Pancreas (tissue), 10 donors: ENCODE measurements around the gene IST1. TPM values are rescaled to one million over a fixed set of nuclear protein-coding genes. Genes with fewer than 3 reads are reported as not detected.
A peak's percentile ranks its signal among the peaks of the same experiment; 100 is the strongest.

Source experiments
- ATAC-seq, 4 donors: fragments of 200-7000 bp; cut with Tn5 transposase; one replicate each; pipeline versions ENCODE4 v1.8.0 to v1.9.1; 2020; ENCODE audit warnings: mild to moderate bottlenecking in 4 of 4, moderate library complexity in 4 of 4
- DNase-seq, 6 donors: peaks; one replicate each; pipeline ENCODE4 v3.0.0-alpha.2; 2020
- FAIRE-seq: peaks from 2 replicates; lab custom pipeline; 2012; peaks lifted over from hg19 to GRCh38; lab: Jason Lieb, UNC
- H3K27ac ChIP-seq, 4 donors: fragments of 200-600 bp; sonication (generic); 1 replicate in 3 of 4; 2 replicates in 1 of 4; pipeline versions ENCODE4 v1.5.0 to v1.8.0; 2020
- H3K27me3 ChIP-seq, 4 donors: fragments of 200-600 bp; one replicate each; pipeline ENCODE4 v1.8.0; 2021
- H3K36me3 ChIP-seq, 3 donors: fragments of 200-600 bp; sonication (generic) in 1 of 3; one replicate each; pipeline versions ENCODE4 v1.5.0 to v1.8.0; 2020 to 2021
- H3K4me1 ChIP-seq, 3 donors: fragments of 200-600 bp; one replicate each; pipeline ENCODE4 v1.8.0; 2021
- H3K4me3 ChIP-seq, 4 donors: fragments of 200-600 bp; sonication (generic) in 2 of 4; one replicate each; pipeline versions ENCODE4 v1.5.0 to v1.8.0; 2020 to 2021
- H3K9me3 ChIP-seq, 4 donors: fragments of 200-600 bp; one replicate each; pipeline ENCODE4 v1.8.0; 2021
- CTCF ChIP-seq, 4 donors: fragments of 200-600 bp; sonication (generic) in 3 of 4; IDR thresholded peaks; one replicate each; pipeline versions ENCODE4 v1.5.0 to v1.8.0; 2021; ENCODE audit warnings: antibody characterized with exemption in 4 of 4
- WGBS, 2 donors: extraction: QIAGEN DNeasy Blood & Tissue Kit; methylation state at CpG; one replicate each; pipeline ENCODE4 v1.1.7; 2013; 5-methylcytosine and 5-hydroxymethylcytosine counted together
- intact Hi-C, 3 donors: fragments of 100-400 bp; cut with DNase I; formaldehyde crosslinking; loops; one replicate each; pipeline versions ENCODE4 v1.11.1 to v1.14.2; 2022
- polyA plus RNA-seq, 2 donors: library from polyadenylated mRNA; stranded (reverse); fragments of 200-250 nt; gene quantifications; one replicate each; pipeline ENCODE4 v1.2.3, GENCODE V29; 2013
- total RNA-seq, 6 donors: library from RNA; stranded (reverse); fragmentation: NEBNext Ultra II Directional in 4 of 6; extraction: Animal tissue kit (Norgen Biotek cat#: 25700) in 4 of 6; gene quantifications; one replicate each; pipeline versions ENCODE4 v1.2.1 to v1.2.4, GENCODE V29; 2021 to 2023
- donor health status: healthy with polysubstance abuse.
- donor health status: DM: no; HTN: no; CAD: no; lungs with moderate emphysema.
- donor health status: DM: no; HTN: no; CAD: no.
- donor health status: control.
- donor health status: control.
- donor health status: Bipolar disorder and iron deficiency.
- donor health status: DM: yes; HTN: yes; CAD: no.
- donor health status: DM: no; HTN: no; CAD: no.
- donor health status: DM: no; HTN: no; CAD: no.
- donor health status: DM: yes; HTN: yes; CAD: no.

IST1 gene
- total and polyA plus RNA-seq, 8 donors: 56.1 to 121 (median 69.4) TPM

- FAIRE-seq (no peak), ATAC-seq (no peak), DNase-seq (no peak)
- TF ChIP-seq CTCF (IDR thresholded peaks at IDR 0.05): no peak
- intact Hi-C loops: no loop called here
- 88 to 90% methylated on average over 6 of the region's 6 CpGs for WGBS, 2 donors
- Histone ChIP-seq H3K27ac (no peak overlapping the region), H3K4me1 (peaks cover 0 to 13% (median 6%) of the 10 kb centered on the region in 3 donors), H3K9me3 (no peaks in the 10 kb centered on the region), H3K36me3 (peaks cover 5 to 25% (median 7%) of the 10 kb centered on the region in 3 donors), H3K27me3 (no peaks in the 10 kb centered on the region), H3K4me3 (no peak overlapping the region)
Measured at GRCh38 chr16:71848622-71849021, 46.7 kb upstream of the IST1 start.

DNA sequence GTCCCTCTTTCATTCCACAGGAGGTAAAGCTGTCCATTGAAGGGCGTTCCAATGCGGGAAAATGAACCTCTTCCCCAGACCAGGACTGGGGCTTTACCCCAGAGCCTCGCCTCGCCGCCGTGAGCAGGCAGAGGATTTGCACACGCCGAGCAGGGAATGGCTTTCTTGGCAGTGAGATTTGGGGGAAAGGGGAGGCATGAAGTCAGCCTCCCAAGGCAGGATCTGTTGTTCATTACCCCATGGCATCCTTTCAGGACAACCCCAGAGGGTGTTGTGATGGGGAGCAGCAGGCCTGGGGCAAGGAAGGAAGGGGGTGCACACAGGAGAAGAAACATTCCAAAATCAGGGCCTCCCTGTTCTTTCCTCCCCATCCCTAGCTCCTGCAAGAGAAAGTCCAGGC lies 43.6 kb upstream of the IST1 start:
- no peak for DNase-seq
- Histone ChIP-seq H3K36me3 (peaks cover 5 to 25% (median 7%) of the 10 kb centered on the region in 3 donors), H3K27me3 (no peaks in the 10 kb centered on the region), H3K4me1 (peaks cover 0 to 11% (median 4%) of the 10 kb centered on the region in 3 donors), H3K9me3 (no peaks in the 10 kb centered on the region), H3K4me3 (no peak overlapping the region), H3K27ac (no peak overlapping the region)
- ATAC-seq: no peak
- intact Hi-C loops: no loop called here
- WGBS, 2 donors: 94 to 97% methylated on average over 8 of the region's 8 CpGs
- FAIRE-seq: no peak
- no peak for TF ChIP-seq CTCF (IDR thresholded peaks at IDR 0.05)

DNA sequence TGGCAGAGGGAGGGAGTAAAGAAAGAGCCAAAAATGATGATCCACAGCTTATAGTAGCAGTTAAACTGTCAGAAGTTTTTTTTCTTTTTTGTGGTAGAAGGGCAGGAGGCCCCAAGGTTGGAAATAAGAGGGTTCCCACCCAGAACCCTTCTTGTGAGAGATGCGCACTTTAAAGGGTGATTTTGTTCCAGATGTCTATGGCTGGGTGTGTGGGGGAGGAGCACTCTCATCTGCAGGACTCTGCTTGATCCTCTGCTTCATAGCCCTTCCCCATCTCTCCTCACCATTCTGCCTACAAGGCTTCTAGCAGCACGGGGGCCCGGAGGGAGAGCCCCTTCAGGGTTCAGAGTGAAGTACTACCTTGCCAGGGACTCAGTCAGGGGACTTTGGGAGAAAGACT lies 43.2 kb upstream of the IST1 start:
- TF ChIP-seq CTCF (IDR thresholded peaks at IDR 0.05): no peak
- Histone ChIP-seq H3K36me3 (peaks cover 5 to 25% (median 7%) of the 10 kb centered on the region in 3 donors), H3K27ac (no peak overlapping the region), H3K4me3 (no peak overlapping the region), H3K4me1 (peaks cover 0 to 7% (median 0%) of the 10 kb centered on the region in 3 donors), H3K9me3 (no peaks in the 10 kb centered on the region), H3K27me3 (no peaks in the 10 kb centered on the region)
- 92 to 94% methylated on average over 3 of the region's 3 CpGs for whole genome bisulfite sequencing, 2 donors
- intact Hi-C loops: no loop called here
- FAIRE-seq: no peak
- ATAC-seq: no peak
- no peak for DNase-seq

DNA sequence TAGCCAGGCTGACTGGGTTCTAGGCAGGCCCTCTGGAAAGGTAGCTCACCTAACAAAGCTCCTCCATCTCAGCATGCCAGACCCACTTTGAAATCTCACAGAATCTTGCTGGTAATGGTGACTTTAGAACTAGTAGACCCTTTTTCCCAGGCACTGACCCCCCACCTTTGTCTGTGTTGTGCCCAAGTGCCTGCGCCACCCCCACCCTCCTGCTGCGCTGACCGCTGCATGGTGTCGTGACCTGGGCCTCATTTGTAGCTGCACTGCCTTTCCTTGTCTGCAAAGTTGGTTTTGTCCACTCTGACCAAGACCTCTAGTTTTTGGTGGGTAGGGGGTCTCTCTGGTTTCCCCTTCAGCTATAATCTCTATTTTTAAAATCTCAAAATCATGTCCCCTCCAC lies 42.8 kb upstream of the IST1 start:
- no peak for FAIRE-seq
- no peak for DNase-seq
- no peak for ATAC-seq
- no peak overlapping the region for H3K27ac ChIP-seq
- WGBS, 2 donors: 98 to 100% methylated on average over 4 of the region's 4 CpGs
- H3K4me3 ChIP-seq: no peak overlapping the region
- no peaks in the 10 kb centered on the region for H3K9me3 ChIP-seq
- TF ChIP-seq CTCF (IDR thresholded peaks at IDR 0.05): no peak
- intact Hi-C loops: no loop called here
- peaks cover 5 to 25% (median 7%) of the 10 kb centered on the region in 3 donors for H3K36me3 ChIP-seq
- peaks cover 0 to 5% (median 0%) of the 10 kb centered on the region in 3 donors for H3K4me1 ChIP-seq
- H3K27me3 ChIP-seq: no peaks in the 10 kb centered on the region

DNA sequence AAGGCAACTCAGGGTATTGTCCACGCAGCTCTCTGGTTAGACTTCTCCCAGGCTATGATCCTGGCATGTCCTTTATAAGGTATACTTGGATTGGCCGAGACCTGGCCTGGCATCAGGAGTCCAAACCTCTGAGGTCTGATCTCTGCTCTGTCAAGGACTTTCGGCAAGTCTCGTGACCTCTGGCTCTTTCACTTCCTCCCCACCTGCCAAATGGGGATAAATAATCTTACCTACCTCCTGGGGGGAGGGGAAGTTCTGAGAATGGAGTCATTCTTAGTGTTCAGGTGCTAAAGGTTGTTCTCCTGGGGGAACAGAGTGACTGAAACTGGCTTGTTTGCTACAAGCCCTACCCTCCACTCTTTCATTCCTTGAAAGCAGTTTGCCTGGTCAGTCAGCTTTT lies 41.9 kb upstream of the IST1 start:
- DNase-seq: no peak
- WGBS, 2 donors: 45% methylated on average over 4 of the region's 4 CpGs
- Histone ChIP-seq H3K4me3 (no peak overlapping the region), H3K27me3 (no peaks in the 10 kb centered on the region), H3K27ac (no peak overlapping the region), H3K9me3 (no peaks in the 10 kb centered on the region), H3K4me1 (peaks cover 0 to 5% (median under 1%) of the 10 kb centered on the region in 3 donors), H3K36me3 (peaks cover 2 to 24% (median 7%) of the 10 kb centered on the region in 3 donors)
- intact Hi-C loops: no loop called here
- peak in 3 of 4 donors; percentile 27 to 63 (median 34) for ATAC-seq
- no peak for TF ChIP-seq CTCF (IDR thresholded peaks at IDR 0.05)
- no peak for FAIRE-seq
